OCI-LY1 (cell line): ENCODE measurements around the gene SF3A1.

Experiments
- EZH2 ChIP-seq: fragments of 200-600 bp; sonication (generic), shearing (Covaris generic); IDR thresholded peaks from 2 replicates; pipeline ENCODE4 v1.8.0; 2017; ENCODE audit warnings: borderline replicate concordance, mixed run types, mild to moderate bottlenecking, antibody characterized with exemption, low read length, moderate library complexity, mixed read lengths
- TF ChIP-seq, protein P1 (sequence below): fragments of 200-600 bp; sonication (generic), shearing (Covaris generic); IDR thresholded peaks from 2 replicates; pipeline ENCODE4 v1.5.1; 2017; ENCODE audit warnings: mild to moderate bottlenecking, antibody characterized with exemption, low read length, moderate library complexity, mixed read lengths

DNA sequence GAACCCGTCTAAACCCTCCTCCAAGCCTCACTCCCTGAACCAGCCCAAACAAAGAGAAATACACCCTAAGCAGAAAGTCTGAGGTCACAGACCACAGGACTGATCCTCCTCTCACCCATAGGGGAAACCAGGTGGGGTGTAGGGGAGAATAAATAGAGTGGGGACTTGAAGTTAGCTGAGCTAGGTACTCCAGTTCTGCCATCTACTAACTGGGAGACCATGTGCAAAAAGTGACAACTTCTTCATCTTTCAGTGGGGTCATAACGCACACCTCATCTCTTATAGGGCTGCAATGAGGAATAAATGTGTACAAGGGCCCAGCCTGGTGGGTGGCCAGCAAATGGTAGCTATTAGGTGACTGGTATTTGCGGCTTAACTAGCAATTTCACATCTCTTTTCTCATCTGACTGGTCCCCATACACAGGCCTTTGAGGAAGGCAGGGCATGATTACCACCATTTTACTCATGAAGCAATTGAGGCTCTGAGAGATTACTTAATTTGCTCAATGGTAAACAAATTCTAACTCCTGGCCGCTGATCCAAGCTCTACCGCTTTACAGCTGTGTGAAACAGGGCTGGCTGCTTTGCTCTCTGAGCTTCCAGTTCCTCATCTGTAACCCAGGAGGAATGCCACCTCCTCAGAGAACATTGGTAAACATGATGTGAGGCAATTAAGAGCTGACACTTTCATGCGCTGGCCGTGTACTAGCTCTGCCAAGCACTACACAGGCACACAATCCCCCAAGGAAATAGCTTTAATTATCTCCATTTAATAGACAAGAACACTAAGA is 46.5 kb downstream of the SF3A1 start:
- TF ChIP-seq, protein P1, sequence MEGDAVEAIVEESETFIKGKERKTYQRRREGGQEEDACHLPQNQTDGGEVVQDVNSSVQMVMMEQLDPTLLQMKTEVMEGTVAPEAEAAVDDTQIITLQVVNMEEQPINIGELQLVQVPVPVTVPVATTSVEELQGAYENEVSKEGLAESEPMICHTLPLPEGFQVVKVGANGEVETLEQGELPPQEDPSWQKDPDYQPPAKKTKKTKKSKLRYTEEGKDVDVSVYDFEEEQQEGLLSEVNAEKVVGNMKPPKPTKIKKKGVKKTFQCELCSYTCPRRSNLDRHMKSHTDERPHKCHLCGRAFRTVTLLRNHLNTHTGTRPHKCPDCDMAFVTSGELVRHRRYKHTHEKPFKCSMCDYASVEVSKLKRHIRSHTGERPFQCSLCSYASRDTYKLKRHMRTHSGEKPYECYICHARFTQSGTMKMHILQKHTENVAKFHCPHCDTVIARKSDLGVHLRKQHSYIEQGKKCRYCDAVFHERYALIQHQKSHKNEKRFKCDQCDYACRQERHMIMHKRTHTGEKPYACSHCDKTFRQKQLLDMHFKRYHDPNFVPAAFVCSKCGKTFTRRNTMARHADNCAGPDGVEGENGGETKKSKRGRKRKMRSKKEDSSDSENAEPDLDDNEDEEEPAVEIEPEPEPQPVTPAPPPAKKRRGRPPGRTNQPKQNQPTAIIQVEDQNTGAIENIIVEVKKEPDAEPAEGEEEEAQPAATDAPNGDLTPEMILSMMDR = no peak
- no peak for TF ChIP-seq EZH2
